Activated effector memory CD4-positive, alpha-beta T cell treated with anti-CD3 and anti-CD28 coated beads, Interleukin-2, amount 50 U/mL, for 16 hours (primary cell): ENCODE measurements around the gene TGFBR1.
"Not testable (repeated sequence)": the region's sequence is repeated elsewhere in the genome, so short reads cannot be mapped to it uniquely, and the experiment has no call there.

Experiments
- DNase-seq: peaks from one replicate; pipeline ENCODE4 v3.0.0-alpha.2; 2020

TGFBR1 gene

GRCh38 chr9:99192786-99193465 lies 88.0 kb downstream of the TGFBR1 start:
- no peak for DNase-seq

GRCh38 chr9:99193466-99193821 lies 88.5 kb downstream of the TGFBR1 start:
- DNase-seq: no peak

GRCh38 chr9:99196484-99196883 lies 91.6 kb downstream of the TGFBR1 start:
- not testable (repeated sequence) for DNase-seq

- DNase-seq: no peak
Observed at GRCh38 chr9:99197124-99197630, 92.3 kb downstream of the TGFBR1 start.

- DNase-seq: no peak
Observed at GRCh38 chr9:99197987-99198386, 93.1 kb downstream of the TGFBR1 start.

- no peak for DNase-seq
Observed at GRCh38 chr9:99199938-99200539, 95.1 kb downstream of the TGFBR1 start.

- no peak for DNase-seq
Observed at GRCh38 chr9:99201603-99202002, 96.7 kb downstream of the TGFBR1 start.
